ENCODE results near the gene COX6B1.

Gene COX6B1

GRCh38 chr19:35696835-35697234 is 48.7 kb downstream of the COX6B1 start:
- DNase-seq (ENCODE audit: low read depth, low spot score), result no peak
- H3K4me3 ChIP-seq (ENCODE audit: low read length), result no peak overlapping the region

DNA sequence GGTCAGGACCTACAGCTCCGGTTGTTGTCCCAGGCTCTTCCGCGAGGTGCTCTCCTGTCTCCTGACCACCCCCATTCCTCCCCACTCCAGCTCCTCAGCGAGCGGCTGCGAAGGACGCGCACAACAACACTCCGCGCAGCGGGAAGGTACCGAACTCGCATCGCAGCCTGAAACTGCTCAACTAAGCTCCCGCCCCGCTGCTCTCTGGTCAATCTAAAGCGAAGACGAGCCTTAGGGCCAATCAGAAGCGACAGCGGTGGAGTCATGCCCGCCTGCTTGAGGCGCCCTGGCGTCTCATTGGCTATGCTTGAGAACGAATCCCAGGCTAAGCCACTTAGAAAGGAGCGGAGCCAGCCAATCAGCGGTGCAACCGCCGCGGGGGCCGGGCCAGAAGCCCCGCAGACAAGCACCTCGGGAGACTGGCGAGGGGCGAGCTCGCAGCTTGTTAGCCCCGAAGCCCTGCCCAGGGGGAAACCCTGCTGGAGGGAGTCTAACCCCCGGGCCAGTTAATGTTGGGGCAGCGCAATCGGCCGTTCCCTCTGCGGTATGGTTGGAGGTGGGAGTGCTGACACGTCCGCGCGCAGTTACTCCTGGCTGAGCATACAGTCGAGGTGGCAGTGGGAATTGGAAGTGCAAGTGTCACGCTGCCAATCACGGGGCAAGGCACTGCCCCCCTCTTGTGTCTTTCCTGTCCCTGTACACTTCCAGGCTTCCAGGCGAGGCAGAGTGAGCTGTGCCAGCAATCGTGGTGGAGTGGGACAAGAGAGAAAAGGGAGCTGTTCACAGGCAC is 54.3 kb downstream of the COX6B1 start:
- peak overlapping the region; percentile 75 for H3K4me3 ChIP-seq (ENCODE audit: low read length)
- DNase-seq (ENCODE audit: low read depth, low spot score), result peak; percentile 99

- no peak overlapping the region for H3K4me3 ChIP-seq (ENCODE audit: low read length)
- no peak for DNase-seq (ENCODE audit: low read depth, low spot score)
These were observed 55.2 kb downstream of the COX6B1 start for GRCh38 chr19:35703343-35703742.

- H3K4me3 ChIP-seq (ENCODE audit: low read length), result no peak within 1 kb of the TSS
- no peak for DNase-seq (ENCODE audit: low read depth, low spot score)
These were observed 56.1 kb downstream of the COX6B1 start, which contains the start of gene ZBTB32 for GRCh38 chr19:35704218-35704617. ZBTB32 (plus strand) TSS chr19:35704558; CDS start chr19:35714627, 10,069 bp downstream.

All from Jurkat, Clone E6-1 (cell line).